Measurements from ENCODE around the gene STEAP2. TPM values are rescaled to one million over a fixed set of nuclear protein-coding genes. Genes with fewer than 3 reads are reported as not detected.
"Not testable (repeated sequence)": the region's sequence is repeated elsewhere in the genome, so short reads cannot be mapped to it uniquely, and the experiment has no call there.

Gene STEAP2
- 1 to 10 TPM in 11 of 12 donors, not detected in 1; 2.0 to 7.0 (median 4.2) TPM for polyA plus RNA-seq (ENCODE audit: insufficient read length in 12 of 12)
- long read RNA-seq, donor 1, full-length matches to known transcripts: 1 of 1 reads
- long read RNA-seq, donor 1, partial matches to known transcripts: 0 of 1 reads
- long read RNA-seq, donor 1, other reads (novel, unspliced or antisense): 0 of 1 reads
- long read RNA-seq, donor 2: 0 reads
- long read RNA-seq, donor 3: 0 reads
- long read RNA-seq, donor 4: 0 reads
- long read RNA-seq, donor 5, partial matches to known transcripts: 0 of 1 reads
- long read RNA-seq, donor 5, other reads (novel, unspliced or antisense): 0 of 1 reads
- long read RNA-seq, donor 6: 0 reads
- long read RNA-seq, donor 7: 0 reads
- long read RNA-seq, donor 8, full-length matches to known transcripts: 1 of 1 reads
- long read RNA-seq, donor 8, partial matches to known transcripts: 0 of 1 reads
- long read RNA-seq, donor 8, other reads (novel, unspliced or antisense): 0 of 1 reads
- long read RNA-seq, donor 9: 0 reads
- long read RNA-seq, donor 10: 0 reads
- long read RNA-seq, donor 11: 0 reads

DNA sequence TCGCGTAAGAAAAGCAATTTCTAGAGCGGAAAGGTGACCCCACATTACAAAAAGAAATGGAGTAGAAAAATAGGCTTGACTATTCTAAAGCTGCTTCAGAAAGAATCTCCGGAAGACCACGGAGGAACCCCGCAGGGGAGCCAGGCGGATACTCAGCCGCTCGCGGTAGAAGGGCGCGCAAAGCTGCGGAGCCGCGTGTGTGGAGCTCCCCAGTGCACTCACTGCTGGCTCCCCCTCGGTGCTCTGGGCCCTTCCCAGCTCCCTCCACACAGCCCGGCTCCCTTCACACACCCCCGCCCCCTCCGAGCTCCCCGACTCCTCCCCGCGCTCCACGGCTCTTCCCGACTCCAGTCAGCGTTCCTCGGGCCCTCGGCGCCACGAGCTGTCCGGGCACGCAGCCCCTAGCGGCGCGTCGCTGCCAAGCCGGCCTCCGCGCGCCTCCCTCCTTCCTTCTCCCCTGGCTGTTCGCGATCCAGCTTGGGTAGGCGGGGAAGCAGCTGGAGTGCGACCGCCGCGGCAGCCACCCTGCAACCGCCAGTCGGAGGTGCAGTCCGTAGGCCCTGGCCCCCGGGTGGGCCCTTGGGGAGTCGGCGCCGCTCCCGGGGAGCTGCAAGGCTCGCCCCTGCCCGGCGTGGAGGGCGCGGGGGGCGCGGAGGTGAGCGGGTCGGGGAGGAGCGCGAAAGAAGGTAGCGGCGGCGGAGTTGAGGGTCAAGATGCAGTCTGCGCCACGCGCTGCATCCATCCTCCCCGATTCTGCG, at the start of gene STEAP2:
Gene STEAP2, plus strand, starts transcription at position 350 of the 758 bp plus-strand sequence. CDS start 13,343 bp downstream, outside the sequence.
- peak; percentile 88 for DNase-seq

DNA sequence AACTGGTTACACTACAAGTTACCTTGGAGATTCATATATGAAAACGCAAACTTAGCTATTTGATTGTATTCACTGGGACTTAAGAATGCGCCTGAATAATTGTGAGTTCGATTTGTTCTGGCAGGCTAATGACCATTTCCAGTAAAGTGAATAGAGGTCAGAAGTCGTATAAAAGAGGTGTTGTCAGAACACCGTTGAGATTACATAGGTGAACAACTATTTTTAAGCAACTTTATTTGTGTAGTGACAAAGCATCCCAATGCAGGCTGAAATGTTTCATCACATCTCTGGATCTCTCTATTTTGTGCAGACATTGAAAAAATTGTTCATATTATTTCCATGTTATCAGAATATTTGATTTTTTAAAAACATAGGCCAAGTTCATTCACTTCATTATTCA, 48.0 kb upstream of the STEAP2 start:
- no peak for DNase-seq

DNA sequence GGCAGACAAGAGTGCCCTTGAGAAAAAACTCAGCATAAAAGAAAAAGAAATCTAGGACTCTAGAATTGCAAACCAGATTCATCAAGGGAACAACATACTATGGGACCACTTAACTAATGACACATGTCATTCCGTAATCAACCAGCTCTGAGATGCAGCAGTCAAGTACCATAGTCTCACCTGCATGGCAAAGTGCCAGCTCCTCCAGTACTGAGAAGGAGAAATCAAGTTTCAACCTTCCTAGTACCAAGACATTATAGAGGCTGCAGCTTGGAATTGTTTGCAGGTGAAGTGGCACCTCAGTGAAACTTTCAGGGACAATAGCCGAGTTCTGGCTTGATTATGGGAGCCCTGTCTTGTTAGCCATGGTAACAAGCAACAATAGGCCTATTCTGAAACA, 45.8 kb upstream of the STEAP2 start:
- DNase-seq: no peak

DNA sequence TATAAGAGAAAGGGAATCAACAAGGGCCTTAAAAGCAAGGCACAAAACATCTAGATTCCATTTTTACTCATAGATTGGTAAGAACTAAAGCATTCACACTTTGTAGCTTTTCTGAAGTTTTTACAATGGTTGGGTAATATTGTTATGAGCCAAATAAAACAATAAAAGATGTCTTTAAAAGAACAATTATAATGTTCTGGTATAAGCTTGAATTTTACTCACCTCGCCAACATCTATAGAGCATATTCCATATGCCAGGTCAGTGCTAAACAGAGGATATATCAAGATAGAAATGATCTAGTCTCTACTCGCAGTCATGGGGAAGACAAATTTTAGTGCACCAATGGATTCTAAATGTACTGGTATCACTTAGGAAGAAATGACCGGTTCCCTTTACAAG, 45.4 kb upstream of the STEAP2 start:
- no peak for DNase-seq

DNA sequence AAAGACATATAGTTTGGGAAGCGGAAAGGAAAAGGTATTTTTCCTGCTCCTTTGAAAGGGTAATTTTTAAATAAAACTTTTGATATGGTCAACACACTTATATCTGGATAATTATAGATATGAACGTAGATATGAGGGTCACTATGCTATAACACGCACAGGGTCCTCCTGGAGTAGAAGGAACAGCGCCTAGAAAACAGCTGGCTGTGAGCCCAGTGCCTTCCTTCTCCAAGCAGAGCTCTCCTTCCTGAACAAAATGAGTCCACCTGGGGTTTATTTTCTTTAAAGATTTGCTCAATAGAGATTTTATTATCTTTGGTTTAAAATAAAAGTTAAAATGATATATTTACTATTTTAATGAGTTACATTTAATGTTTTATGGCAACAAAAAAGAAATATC, 44.2 kb upstream of the STEAP2 start:
- no peak for DNase-seq

DNA sequence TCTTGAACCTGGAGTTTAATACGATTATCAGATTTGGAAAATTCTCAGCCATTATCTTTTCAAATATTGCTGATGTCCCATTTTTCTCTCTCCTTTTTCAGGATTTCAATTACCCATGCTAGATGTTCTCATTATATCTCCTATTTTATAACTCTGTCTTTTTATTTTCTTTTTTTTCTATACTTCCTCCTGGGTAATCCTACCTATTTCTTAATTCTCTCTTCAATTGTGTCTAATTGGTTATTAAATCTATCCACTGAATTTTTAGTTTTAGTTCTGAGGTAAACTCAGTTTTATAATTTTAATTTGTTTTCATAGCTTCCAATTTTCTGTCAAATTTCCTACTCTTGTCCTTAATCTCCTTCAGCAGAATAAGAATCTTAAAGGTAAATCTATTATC, 41.6 kb upstream of the STEAP2 start:
- DNase-seq: no peak

DNA sequence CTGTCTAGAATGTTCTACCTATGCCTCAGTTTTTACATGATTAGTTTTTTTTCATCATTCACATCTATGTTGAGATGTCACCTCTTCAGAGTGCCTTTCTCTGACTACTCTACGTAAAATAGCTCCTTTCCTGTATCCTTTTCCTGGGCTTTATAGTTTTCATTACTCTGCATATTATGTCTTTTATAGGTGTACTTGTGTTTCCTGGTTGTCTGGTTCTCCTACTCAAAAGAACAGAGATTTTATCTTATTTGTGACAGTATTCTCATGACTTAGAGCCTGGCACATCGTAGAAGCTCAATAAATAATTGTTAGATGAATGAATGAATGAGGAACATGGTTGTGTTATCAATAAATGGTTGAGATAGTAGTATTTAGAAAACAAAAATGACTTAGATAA, 39.4 kb upstream of the STEAP2 start:
- DNase-seq: no peak

DNA sequence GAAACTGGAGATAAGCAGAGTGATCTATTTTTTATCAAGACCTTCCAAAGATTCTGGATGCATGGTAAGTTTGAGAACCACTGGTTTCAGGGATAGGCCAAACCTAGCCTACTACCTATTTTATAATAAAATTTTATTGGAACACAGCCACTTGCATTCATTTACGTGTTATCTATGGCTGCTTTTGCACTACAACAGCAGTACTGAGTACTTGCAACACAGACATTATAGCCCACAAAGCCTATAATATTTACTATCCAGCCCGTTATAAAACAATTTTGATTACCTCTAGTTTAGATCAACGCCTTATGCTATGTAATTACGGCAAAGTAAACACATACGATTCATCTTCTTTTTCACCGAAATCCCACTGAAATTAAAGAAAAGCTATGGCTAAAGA, 38.9 kb upstream of the STEAP2 start:
- no peak for DNase-seq

DNA sequence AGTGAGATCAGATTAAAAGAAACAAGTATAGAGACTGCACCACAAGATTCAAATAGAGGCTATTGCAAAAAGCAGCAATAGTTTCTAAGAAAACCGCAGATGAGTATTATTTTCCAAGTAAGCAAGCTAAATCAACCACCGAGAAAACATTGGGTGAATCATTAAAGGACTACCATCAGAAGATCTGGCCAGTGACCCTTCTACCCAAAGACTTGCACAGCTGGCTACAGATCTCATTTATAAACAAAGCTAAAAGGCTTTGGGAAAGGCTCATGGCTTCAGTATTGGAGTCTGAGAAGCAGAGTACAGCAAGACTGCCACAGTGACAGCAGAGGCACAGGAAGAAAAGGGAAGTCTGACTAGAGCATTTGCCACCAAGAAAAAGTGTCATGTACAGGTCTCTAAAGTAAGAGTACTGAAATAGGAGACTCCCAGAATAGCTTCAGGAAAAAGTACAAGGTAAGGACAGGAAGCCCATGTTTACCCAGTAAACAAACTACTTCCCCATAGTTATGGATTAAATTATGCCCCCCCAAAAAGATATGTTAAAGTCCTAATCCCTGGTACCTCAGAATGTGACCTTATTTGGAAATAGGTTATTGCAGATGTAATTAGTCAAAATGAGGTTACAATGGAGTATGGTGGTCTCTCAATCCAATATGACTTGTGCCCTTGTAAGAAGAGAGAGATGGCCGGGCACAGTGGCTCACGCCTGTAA, 38.3 kb upstream of the STEAP2 start:
- DNase-seq: no peak

DNA sequence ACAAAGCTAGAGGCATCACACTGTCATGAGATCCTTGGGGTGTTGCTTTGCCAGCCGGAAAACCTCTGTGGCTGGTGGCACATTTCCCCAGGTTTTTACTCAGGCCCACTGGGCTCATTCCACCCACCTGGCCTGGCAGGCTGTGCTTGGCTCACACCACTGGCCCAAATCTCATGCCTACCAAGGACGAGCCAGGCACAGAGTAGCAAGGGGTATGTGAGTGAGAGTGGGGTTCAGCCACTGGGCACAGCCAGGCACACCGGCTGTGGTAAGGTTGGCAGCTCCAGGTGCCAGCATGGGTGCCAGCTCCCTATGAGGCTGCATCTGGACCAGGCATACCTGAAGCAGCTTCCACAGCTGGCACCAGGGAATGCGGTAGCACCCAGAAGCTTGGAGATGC, 35.9 kb upstream of the STEAP2 start:
- no peak for DNase-seq

DNA sequence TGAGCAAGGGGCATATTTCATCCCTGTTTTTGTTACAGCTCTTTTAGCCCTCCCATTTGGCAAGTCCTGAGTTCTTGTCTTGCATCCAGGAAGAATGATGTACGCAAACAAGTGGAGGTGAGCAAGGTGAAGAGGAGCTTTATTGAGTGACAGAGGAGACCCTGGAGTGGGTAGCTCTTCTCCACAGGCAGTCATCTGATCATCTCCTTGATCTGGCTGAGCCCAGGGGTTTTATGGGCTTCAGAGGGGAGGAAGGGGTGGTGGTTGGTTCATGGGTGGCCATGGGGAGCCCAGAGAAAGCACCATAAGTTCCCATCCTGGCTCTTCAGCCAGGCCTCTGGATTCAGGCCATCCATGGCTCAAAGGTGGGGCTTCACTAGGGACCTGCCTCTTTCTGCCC, 35.3 kb upstream of the STEAP2 start:
- DNase-seq: no peak

DNA sequence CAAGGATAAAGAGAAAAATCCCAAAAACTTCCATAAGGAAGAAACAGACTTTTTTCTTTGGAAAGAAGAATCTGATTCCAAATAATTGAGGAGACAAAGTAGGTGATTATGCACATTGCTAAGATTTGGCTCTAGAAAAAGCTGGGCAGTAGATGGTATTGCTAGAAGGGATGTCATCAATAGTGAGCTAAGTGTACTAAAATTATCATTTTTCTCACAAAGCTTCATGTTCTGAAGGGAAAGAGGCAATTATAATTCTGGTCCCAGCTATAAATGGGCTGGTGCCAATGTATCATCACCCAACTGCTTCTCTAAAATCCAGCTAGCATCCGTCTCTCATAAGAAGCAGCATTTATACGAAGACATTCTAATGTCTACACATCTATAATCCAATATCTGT, 33.4 kb upstream of the STEAP2 start:
- DNase-seq: no peak

DNA sequence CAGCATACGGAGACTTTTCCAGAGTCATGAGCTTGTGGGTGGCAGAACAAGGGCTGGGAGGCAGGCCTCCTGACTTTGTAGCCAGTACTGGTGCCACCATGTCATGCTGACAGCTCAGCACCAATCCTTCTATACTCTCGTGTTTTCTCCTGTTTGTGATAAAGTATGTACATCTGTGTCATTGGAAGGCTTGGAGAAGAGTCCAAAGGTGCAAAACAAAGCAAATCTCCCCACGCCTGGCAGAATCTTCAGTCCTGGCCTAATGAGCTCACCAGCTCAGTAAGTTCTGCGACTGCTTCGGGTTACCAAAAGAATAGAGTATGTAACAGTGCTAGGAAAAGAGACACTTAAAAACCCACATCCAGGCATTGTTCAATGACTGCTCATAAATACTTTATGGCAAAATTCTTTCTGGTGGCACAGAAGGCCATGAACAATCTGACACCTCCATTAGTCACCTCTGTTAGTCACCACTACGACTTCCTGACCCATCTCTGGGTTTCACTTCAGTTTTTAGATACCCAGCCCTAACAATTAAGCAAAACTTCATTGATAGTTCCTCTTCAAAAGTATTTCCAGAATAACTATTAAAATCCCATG, 32.8 kb upstream of the STEAP2 start:
- no peak for DNase-seq

DNA sequence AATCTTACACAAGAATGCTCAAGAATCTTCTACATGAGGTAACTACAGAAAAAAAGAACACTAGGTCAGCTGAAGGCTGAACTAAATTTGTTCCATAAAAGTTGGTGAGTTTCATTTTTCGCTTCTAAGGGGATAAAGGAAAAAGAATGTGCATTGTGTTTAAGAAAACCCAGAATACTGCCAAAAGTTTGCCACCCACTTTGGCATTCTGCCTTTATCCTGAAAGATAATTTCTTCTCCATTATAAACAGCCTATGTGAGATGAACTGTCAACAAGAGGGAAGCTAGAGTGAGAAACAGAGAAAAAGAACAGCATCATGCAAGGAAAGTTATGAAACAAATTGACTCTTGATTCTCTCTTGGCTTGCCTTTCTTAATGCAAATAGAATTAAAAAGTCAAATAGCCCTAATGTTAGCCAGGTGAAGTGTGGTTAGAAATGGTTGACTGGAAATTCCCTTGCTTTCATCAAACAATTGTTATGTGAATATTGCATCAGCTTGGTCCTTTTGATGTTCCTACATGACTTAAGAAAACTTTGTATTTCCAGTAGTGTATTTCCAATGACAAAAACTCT, 31.4 kb upstream of the STEAP2 start:
- DNase-seq: no peak

DNA sequence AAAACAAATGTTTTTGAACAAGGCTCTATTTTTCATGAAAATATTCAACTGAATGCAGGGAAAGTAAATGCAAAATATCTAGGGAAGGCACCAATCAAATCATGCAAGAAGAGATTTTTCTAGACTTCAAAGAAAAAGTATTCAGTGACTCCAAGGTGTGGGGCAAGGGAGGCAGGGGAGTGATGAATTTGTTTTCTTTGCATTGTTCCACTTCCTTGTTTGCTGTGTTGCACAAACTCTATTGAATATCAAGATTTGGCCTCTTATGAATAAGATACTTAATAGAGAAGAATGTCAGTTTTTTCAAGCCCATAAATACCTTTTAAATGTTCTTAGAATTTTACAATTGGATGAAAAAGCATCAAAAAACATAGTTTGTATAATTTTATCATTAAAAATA, 30.9 kb upstream of the STEAP2 start:
- no peak for DNase-seq

DNA sequence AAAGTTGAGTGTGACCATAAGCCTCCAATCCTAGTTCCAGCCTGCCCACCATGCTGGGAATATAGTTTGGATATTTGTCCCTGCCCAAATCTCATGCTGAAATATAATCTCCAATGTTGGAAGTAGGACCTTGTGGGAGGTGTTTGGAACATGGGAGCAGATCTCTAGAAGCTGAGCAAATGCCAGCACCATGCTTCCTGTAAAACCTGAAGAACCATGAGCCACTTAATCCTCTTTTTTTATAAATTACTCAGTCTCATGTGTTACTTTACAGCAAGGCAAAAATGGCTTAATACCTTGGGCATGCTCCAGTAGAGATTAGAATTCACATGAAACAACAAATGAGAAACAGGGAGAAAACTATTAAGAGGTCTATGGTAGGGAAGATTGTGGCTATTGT, 30.1 kb upstream of the STEAP2 start:
- no peak for DNase-seq

DNA sequence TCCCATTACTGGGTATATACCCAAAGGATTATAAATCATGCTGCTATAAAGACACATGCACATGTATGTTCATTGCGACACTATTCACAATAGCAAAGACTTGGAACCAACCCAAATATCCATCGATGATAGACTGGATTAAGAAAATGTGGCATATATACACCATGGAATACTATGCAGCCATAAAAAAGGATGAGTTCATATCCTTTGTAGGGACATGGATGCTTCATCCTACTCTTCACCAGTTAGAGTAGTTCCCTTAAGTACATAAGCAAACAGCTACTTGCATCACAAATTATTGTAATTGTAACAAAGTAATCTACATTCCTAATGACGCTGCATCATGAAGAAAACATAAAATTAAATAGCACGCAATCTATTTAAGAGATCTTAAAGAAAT, 25.2 kb upstream of the STEAP2 start:
- DNase-seq: not testable (repeated sequence)

DNA sequence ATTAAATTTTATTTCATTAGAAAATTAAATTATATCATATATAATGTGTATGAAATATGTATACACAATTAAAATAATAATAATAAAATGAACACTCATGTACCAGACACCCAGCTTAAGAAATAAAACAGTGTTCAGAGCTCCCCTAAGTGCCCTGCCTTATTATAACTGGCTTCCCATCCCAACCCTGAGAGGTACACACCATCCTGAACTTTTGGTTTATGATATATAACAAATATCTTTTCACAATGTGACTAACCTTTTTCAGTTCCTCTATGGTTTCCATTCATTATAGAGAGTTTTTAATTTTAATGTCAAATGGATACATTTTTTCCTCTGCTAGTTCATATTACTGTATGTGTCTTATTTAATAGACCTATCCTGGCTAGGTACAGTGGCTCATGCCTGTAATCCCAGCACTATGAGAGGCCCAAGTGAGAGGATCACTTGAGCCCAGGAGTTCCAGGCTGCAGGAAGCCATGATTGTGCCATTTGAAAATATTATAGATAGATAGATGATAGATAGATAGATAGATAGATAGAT, 24.0 kb upstream of the STEAP2 start:
- DNase-seq: no peak

DNA sequence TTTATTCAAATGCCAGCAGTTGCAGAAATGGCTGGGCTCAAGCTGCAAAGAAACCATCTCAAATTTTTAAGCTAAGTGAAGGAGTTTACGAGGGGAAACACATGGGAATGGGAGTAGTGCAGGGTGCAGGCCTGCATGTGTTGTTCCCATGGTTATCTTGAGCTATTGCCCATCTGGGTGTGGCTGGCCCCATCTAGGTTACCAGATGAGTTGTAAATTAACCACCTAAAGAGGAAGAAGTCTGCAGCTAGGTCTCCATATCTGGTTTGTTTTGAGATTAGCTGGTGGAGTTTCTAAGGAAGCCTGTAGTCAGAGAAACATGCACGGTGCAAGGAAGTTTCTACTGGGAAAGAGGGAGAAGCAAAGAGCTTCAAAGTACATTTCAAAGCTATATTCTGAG, 23.3 kb upstream of the STEAP2 start:
- no peak for DNase-seq

DNA sequence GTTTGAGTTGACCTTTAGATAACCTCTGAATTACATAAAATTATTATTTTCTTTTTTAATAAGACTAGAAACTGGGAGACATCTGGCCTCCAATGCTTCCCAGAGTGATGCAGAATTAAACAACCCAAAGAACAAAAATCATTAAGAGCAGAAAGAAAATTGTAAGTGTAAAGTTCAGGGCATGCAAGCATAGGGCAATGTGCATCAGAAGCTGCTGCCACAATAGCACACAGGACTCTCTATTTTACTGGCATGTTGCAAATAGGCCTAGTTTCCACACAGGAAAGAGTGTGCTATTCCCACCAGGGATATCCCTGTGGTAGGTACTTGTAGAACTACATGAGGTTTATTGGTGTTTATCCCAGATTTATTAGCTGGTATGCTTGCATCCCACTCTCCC, 20.5 kb upstream of the STEAP2 start:
- no peak for DNase-seq

DNA sequence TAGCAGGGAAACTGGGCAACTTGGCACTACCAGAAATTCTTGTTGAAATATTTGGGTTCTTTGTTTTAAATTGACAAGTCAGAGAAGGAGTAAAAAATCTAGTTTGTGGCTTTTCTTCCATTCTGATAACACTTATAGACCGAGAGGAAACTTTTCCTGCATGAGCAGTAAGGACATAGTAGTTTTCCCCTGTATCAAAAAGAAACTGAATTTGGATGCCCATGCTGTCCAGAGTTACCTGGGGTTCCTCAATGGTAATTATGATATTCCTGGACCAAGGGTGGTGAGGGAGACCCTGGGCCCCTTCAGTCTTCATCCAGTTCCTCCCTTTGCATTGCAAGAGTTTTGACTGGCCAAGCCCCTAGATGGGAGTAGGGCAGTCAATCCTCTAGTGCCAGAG, 19.9 kb upstream of the STEAP2 start:
- DNase-seq: no peak

Measured in muscle of arm (tissue), 14 donors.